Limb (tissue), 2 donors: ENCODE measurements around the gene CPE.
A peak's percentile ranks its signal among the peaks of the same experiment; 100 is the strongest.
"Not testable (repeated sequence)": the region's sequence is repeated elsewhere in the genome, so short reads cannot be mapped to it uniquely, and the experiment has no call there.

Experiments
- DNase-seq, 2 donors: peaks; one replicate each; pipeline ENCODE4 v3.0.0-alpha.2; 2016; ENCODE audit errors: extremely low spot score in 2 of 2

Gene CPE

GRCh38 chr4:165403637-165404036 is 24.8 kb downstream of the CPE start:
- no peak for DNase-seq

DNA sequence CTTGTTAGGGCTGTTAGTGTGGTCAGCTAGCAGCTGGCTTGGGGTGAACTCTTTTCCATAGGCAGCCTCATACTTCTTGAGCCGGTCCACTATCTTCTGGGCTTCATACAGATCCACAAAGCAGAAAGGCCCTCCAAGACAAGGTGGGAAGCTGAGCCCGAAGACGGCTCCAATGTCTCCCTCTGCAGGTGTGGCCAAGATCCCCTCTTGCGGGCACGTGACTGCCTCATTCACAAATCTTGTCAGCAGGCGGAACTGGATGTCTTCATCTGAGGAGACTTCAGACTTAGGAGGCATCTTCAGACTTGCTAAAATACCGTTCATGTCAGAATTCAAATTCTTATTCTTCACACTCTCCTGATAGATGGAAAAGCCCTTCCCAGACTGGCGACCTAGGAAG is 25.3 kb downstream of the CPE start:
- no peak for DNase-seq

DNA sequence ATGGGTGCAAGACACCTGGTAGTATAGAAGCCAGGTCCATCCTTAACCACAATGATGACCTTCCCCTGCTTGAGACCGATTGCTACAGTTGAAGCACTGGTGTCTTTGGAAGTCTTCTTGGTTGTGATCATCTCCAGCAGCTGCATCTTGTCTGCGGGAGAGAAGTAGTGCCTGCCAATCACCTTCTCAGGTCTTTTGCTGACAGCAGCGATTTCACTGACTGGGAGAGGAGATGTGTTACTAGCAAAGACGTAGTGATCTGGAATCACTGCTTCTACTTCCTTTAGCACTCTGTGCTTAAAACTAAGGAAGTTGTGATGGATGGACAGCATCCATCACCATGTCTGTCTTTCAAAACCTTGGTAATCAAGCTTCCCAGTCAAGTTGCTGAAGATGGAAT is 25.9 kb downstream of the CPE start:
- no peak for DNase-seq

- DNase-seq: no peak
Observed at GRCh38 chr4:165410214-165410613, 31.4 kb downstream of the CPE start.

DNA sequence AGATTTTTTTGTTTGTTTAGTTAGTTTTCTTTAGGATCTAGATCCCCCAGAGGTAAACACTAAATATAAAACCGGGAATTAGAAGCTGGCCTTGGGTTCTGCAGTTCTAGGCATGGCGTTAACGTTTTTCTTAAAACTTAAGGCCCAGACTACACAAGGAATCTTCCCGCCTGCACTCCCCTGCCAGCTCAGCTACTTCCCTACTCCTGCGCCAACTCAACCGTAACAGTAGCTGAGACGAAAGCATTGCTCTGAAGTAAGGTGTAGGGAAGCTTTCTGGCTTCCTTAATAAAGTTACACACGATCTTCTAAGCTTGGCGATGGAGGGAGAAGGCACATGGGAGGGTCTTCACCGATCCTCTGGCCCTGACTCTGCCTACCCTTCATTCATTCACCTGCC is 37.1 kb downstream of the CPE start:
- no peak for DNase-seq

DNA sequence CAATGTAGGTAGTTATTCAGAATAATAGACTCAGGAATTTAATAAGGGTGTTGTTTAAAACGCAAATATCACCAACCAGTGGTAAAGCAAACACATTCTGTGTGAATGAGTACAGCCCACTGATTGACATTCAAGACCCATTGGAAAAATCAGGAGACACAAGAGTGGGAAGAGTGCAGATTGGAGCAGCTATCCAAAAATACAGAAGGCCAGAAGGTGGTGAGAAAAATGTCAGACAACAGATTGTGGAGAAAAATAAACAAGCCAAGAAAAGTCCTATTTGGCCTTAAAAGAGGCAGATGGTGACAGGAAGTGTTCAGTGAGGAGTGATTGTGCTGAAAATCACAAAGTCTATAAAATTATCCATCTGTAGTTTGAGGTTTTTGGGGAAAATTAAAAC is 39.3 kb downstream of the CPE start:
- DNase-seq: no peak

GRCh38 chr4:165425629-165426028 is 46.8 kb downstream of the CPE start:
- no peak for DNase-seq

DNA sequence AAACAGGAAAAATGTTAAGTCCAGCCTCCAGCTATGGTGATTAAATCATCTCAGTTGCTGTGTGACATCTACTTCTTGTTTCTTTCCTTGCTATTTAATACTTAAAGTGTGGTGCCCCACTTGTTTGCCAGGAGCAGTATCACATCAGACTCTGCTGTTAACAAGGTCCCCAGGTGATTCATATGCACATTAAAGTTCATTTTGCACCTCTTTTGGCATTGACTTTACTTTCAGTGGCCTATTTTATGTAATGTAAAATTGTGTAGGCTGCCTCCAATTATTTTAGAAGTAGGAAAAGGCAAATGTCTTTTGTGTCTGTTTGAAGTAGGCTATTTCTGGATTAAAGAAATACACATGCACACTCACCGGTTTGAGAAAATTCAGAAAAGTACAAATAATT is 47.5 kb downstream of the CPE start:
- no peak for DNase-seq

GRCh38 chr4:165426823-165427222 is 48.0 kb downstream of the CPE start:
- DNase-seq: no peak

- no peak for DNase-seq
Observed at GRCh38 chr4:165428957-165429356, 50.1 kb downstream of the CPE start.

- no peak for DNase-seq
Observed at GRCh38 chr4:165433529-165433928, 54.7 kb downstream of the CPE start.

GRCh38 chr4:165437691-165438090 is 58.9 kb downstream of the CPE start:
- DNase-seq: no peak

GRCh38 chr4:165439344-165439743 is 60.5 kb downstream of the CPE start:
- no peak for DNase-seq

GRCh38 chr4:165439981-165440380 is 61.2 kb downstream of the CPE start:
- DNase-seq: no peak

DNA sequence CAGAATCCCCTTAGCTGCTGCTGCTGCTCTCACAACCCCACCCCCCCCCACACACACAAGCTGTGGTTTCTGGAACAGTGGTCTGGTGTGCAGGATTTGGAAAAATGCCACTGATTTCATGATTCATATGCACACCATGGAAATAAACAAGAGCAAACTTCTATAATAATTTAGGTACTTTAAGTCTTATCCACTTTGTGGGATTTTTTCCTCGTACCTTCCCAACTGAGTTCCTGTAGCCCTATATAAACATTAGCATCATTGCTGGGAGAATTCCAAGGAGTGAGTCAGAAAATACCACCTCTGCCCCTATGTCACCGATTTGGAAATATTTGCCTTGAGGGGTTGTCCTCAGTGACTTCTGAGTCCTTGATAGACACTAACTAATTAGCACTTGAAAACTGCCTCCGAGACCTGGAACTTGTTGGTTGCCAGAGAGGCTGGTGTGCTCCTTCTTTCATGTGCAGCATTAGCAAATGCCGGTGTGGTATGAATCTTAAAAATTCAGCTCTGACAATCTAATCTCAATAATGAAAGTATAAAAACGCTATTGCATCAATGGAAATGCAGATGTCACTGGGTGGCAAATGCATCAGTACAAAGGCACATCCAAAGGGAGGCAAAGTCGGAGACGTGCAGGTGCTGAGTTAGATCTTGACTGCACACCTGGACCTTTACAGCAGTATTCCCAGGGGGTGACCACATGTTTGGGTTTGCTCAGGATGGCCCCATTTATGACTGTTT is 61.8 kb downstream of the CPE start:
- DNase-seq: peak in 1 of 2 donors; percentile 13

GRCh38 chr4:165443276-165443675 is 64.5 kb downstream of the CPE start:
- no peak for DNase-seq

DNA sequence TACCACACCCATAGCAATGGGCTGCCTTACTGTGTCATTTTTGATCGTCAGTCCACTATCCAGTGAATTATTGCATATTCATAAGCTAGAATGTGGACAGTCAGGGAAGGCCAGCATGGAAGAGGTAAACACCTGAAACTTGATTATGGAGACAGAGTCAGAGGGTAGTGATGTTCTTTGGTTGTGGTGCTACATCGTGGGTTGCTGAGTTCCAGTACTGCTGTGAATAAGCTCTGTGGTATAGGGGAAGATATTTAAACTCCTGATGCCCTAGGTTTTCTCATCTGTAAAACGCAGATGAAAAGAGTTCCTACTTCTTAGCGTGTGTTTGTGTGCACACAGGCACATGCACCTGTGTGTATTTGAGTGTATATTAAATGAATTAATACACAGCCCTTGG is 69.9 kb downstream of the CPE start:
- DNase-seq: no peak

DNA sequence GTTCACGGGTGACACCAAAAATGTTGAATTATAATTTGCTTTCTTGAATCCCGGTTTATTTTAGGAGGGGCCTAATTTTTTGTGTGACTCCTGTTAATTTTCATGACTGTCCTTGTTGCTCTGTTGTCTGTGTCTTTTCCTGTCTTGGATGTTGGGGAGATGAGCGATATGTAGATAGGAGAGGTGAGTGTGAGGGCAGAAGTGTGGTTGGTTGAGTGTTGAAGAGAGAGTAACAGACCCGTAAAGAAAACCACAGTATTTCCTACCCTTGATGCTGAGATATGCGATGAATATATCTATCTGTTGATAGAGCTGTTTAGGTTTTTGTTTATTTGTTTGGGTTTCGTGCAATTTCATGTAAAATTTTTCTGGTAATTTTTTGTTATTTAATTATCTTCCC is 70.5 kb downstream of the CPE start:
- DNase-seq: no peak

- no peak for DNase-seq
Observed at GRCh38 chr4:165450871-165451270, 72.1 kb downstream of the CPE start.

DNA sequence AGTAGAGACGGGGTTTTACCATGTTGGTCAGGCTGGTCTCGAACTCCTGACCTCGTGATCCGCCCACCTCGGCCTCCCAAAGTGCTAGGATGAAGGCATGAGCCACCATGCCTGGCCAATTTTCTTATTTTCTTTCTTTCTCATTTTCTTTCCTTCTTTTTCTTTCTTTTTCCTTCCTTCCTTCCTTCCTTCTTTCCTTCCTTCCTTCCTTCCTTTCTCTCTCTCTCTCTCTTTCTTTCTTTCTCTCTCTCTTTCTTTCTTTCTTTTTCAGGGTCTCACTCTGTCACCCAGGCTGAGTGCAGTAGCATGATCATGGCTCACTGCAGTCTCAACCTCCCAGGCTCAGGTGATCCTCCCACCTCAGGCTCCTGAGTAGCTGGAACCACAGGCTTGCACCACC is 74.3 kb downstream of the CPE start:
- DNase-seq: not testable (repeated sequence)

DNA sequence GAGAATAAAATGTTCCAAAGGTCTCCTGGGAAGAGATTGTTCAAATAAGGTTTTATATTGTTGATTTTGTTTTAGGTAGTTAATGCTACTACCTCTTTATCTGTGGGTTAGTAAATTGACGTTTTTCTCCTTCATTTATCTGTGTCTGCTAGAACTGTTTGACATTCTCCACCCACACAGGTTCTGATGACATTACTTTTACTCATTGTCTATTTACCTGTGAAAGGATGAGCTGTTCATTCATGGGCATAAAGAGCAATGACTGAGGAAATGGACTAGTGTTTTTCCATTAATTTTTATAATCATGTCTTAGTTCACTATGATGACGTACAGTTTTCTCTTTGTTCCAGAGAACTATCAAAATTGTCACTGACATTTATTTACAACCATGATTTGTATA is 75.6 kb downstream of the CPE start:
- no peak for DNase-seq

DNA sequence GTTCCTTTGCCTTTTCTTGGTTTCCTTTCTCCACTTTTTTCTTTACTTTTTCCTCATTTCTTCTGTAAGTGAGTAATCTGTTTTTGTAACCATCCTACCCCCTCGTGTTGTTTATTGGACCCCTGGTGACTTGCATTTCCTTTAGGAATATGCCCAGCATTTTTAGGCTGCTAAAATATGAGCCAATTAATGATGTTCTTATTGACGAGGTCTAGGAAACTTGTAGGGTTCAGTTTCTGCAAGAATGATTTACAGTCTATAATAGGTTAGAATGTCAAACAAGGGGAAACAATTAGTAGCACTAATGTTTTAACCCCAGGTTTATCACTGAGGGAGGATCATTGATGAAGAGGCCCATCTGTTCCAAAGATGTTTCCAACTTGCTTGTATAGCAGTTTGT is 79.0 kb downstream of the CPE start:
- no peak for DNase-seq

- DNase-seq: no peak
Observed at GRCh38 chr4:165458471-165458870, 79.7 kb downstream of the CPE start.
